HL-60 (cell line): ENCODE results near the gene GID8.

ENCODE experiments used
- DNase-seq, 2 experiments: peaks; one replicate each; pipeline ENCODE4 v3.0.0-alpha.2; 2010 to 2020; ENCODE audit warnings: low read depth in 1 of 2, low spot score in 1 of 2
- H3K27ac ChIP-seq: fragments of 250-450 bp; sonication (Bioruptor Pico); replicated peaks from 2 replicates; pipeline ENCODE4 v1.5.1; 2020; ENCODE audit warnings: mild to moderate bottlenecking, moderate library complexity
- H3K27me3 ChIP-seq: fragments of 250-450 bp; sonication (Bioruptor Pico); 2 replicates; pipeline ENCODE4 v1.5.1; 2021; ENCODE audit warnings: mild to moderate bottlenecking, moderate library complexity; ENCODE audit not compliant: insufficient read depth, poor library complexity, severe bottlenecking
- H3K4me3 ChIP-seq: replicated peaks from 2 replicates; pipeline ENCODE4 v1.5.1; 2011; ENCODE audit warnings: mild to moderate bottlenecking, control low read depth, low read length; ENCODE audit not compliant: insufficient read depth
- CTCF ChIP-seq: IDR thresholded peaks from one replicate; pipeline ENCODE4 v1.5.1; 2011; ENCODE audit warnings: low read length, control low read depth, inconsistent platforms; ENCODE audit not compliant: insufficient read depth
- GABPA ChIP-seq: IDR thresholded peaks from 2 replicates; pipeline ENCODE4 v1.6.1; 2012; ENCODE audit warnings: low read depth
- POLR2AphosphoS5 ChIP-seq: IDR thresholded peaks from 2 replicates; pipeline ENCODE4 v1.6.1; 2012; ENCODE audit warnings: low read depth
- REST ChIP-seq: IDR thresholded peaks from 2 replicates; pipeline ENCODE4 v1.6.1; 2012; ENCODE audit warnings: low read depth; ENCODE audit not compliant: insufficient replicate concordance
- SPI1 ChIP-seq: IDR thresholded peaks from 2 replicates; pipeline ENCODE4 v1.6.1; 2012; ENCODE audit warnings: low read depth, mild to moderate bottlenecking, borderline replicate concordance

GID8 gene

DNA sequence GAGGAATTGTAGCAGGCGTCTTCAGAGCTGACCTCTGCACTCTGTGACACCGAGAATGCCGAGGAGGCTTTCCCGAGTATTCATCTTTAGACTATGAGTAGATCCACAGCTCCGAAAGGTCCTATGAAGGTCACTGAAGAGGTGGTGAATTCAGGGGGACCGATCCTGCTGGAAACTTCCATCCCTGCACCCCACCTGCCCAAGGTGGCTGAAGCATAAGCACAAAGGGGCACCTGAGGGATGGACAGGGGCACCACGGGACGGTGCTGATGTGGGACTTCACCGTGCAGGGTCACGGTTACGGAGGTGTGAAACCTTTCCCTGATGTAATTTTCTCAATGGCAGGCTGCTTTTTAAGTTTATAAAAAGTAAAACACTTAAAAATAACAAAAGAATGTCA is 36.1 kb upstream of the GID8 start:
- Histone ChIP-seq H3K4me3 (no peak overlapping the region), H3K27ac (no peak overlapping the region), H3K27me3 (no peaks in the 10 kb centered on the region)
- TF ChIP-seq POLR2AphosphoS5 (no peak), SPI1 (no peak), GABPA (no peak)
- DNase-seq = no peak

GRCh38 chr20:62902926-62903615 is 34.9 kb upstream of the GID8 start:
- Histone ChIP-seq H3K4me3 (no peak overlapping the region), H3K27me3 (no peaks in the 10 kb centered on the region), H3K27ac (no peak overlapping the region)
- TF ChIP-seq POLR2AphosphoS5 = no peak
- no peak for TF ChIP-seq GABPA
- TF ChIP-seq REST = no peak
- no peak for TF ChIP-seq SPI1
- TF ChIP-seq CTCF = no peak
- no peak for DNase-seq

- TF ChIP-seq CTCF (no peak), REST (no peak), GABPA (no peak), POLR2AphosphoS5 (no peak), SPI1 (no peak)
- Histone ChIP-seq H3K27ac (no peak overlapping the region), H3K4me3 (no peak overlapping the region), H3K27me3 (no peaks in the 10 kb centered on the region)
- DNase-seq = no peak
These were observed 32.3 kb upstream of the GID8 start for GRCh38 chr20:62905536-62906117.

DNA sequence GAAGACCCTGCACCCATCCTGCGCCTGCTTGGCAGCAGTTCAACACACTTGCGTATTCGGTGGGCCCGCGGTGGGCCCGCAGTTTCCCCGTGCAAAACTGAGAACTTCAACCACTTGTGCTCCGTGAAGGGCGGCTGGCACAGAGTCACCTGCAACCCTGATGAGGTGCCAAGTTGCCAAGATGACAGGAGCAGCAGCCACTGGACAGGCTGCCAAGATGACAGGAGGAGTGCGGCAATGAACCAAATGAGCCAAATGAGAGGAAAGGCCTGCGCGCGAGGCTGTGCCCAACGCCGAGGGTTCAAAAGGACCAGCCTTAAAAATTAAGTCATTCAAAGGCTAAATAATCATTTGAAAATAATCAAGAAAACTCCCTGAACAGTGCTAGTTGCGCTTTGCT is 31.7 kb upstream of the GID8 start:
- H3K27ac ChIP-seq = no peak overlapping the region
- H3K27me3 ChIP-seq = no peaks in the 10 kb centered on the region
- DNase-seq = no peak
- H3K4me3 ChIP-seq = no peak overlapping the region
- TF ChIP-seq REST = no peak
